ENCODE measurements around the gene MAP1A.
"Not testable (repeated sequence)": the region's sequence is repeated elsewhere in the genome, so short reads cannot be mapped to it uniquely, and the experiment has no call there.

Gene MAP1A

GRCh38 chr15:43529141-43529540 is 11.7 kb downstream of the MAP1A start:
- DNase-seq (ENCODE audit: low read depth, low spot score), result no peak

- DNase-seq (ENCODE audit: low read depth, low spot score), result no peak
These were observed 12.4 kb downstream of the MAP1A start for GRCh38 chr15:43529587-43530345.

GRCh38 chr15:43531018-43531670 is 13.7 kb downstream of the MAP1A start:
- no peak for DNase-seq (ENCODE audit: low read depth, low spot score)

- not testable (repeated sequence) for DNase-seq (ENCODE audit: low read depth, low spot score)
These were observed 15.4 kb downstream of the MAP1A start for GRCh38 chr15:43532826-43533225.

- DNase-seq (ENCODE audit: low read depth, low spot score), result no peak
These were observed 17.5 kb downstream of the MAP1A start for GRCh38 chr15:43534897-43535296.

- DNase-seq (ENCODE audit: low read depth, low spot score), result no peak
These were observed 20.7 kb downstream of the MAP1A start for GRCh38 chr15:43538091-43538490.

GRCh38 chr15:43541785-43542184 is 24.4 kb downstream of the MAP1A start:
- no peak for DNase-seq (ENCODE audit: low read depth, low spot score)

GRCh38 chr15:43544266-43544665 is 26.9 kb downstream of the MAP1A start:
- DNase-seq (ENCODE audit: low read depth, low spot score), result no peak

- DNase-seq (ENCODE audit: low read depth, low spot score), result no peak
These were observed 28.0 kb downstream of the MAP1A start for GRCh38 chr15:43545426-43545825.

- DNase-seq (ENCODE audit: low read depth, low spot score), result no peak
These were observed 30.1 kb downstream of the MAP1A start for GRCh38 chr15:43547539-43547938.

- DNase-seq (ENCODE audit: low read depth, low spot score), result no peak
These were observed 33.3 kb downstream of the MAP1A start for GRCh38 chr15:43550527-43551363.

GRCh38 chr15:43552256-43552655 is 34.8 kb downstream of the MAP1A start:
- no peak for DNase-seq (ENCODE audit: low read depth, low spot score)

- no peak for DNase-seq (ENCODE audit: low read depth, low spot score)
These were observed 35.6 kb downstream of the MAP1A start for GRCh38 chr15:43552986-43553385.

- DNase-seq (ENCODE audit: low read depth, low spot score), result not testable (repeated sequence)
These were observed 45.3 kb downstream of the MAP1A start for GRCh38 chr15:43562753-43563152.

- not testable (repeated sequence) for DNase-seq (ENCODE audit: low read depth, low spot score)
These were observed 46.4 kb downstream of the MAP1A start for GRCh38 chr15:43563793-43564192.

GRCh38 chr15:43566615-43567014 is 49.2 kb downstream of the MAP1A start:
- DNase-seq (ENCODE audit: low read depth, low spot score), result not testable (repeated sequence)

- not testable (repeated sequence) for DNase-seq (ENCODE audit: low read depth, low spot score)
These were observed 57.2 kb downstream of the MAP1A start for GRCh38 chr15:43574607-43575006.

All from activated naive CD8-positive, alpha-beta T cell treated with anti-CD3 and anti-CD28 coated beads, Interleukin-2, amount 50 U/mL, for 16 hours (primary cell).